ENCODE results near the gene BAIAP3. TPM values are rescaled to one million over a fixed set of nuclear protein-coding genes. Genes with fewer than 3 reads are reported as not detected.

Gene BAIAP3
- total and polyA plus RNA-seq, 2 of the 8 experiments (the other 6 are each of a cell fraction or from before 2014, with no cell fraction given) = 2.9 to 6.8 TPM

- Histone ChIP-seq H3K27me3 (replicated peaks in 1 of 4; ENCODE audit: control insufficient read depth in 3 of 4, extremely low read depth in 1 of 4, insufficient read depth in 3 of 4, low read length in 3 of 4) (no peaks in the 10 kb centered on the region; a peak in 1 of 7 replicates), H2BK20ac (ENCODE audit: low read length) (no peak overlapping the region), H2BK5ac (ENCODE audit: low read depth, low read length) (no peak overlapping the region), H3K36me3 (ENCODE audit: control insufficient read depth in 2 of 4, insufficient read depth in 4 of 4, low read length in 3 of 4) (peaks cover 0 to 3% (median 0%) of the 10 kb centered on the region in 4 experiments; a peak in 1 of 8 replicates), H4K8ac (ENCODE audit: extremely low read depth, insufficient read depth, low read length) (0 out of 2 replicates have a peak overlapping the region, but pooled peaks have one; percentile 14), H2BK12ac (ENCODE audit: low read depth, low read length) (no peak overlapping the region; the same call in 1 of the 2 replicates), H3K4me1 (replicated peaks in 1 of 4; ENCODE audit: control insufficient read depth in 3 of 4, insufficient read depth in 4 of 4, low read length in 3 of 4) (0 out of 7 replicates have a peak, but pooled peaks cover 0 to under 1% (median 0%) of the 10 kb centered on the region in 4 experiments), H2BK120ac (replicated peaks; ENCODE audit: low read depth, low read length) (no peak overlapping the region), H3K27ac (ENCODE audit: low read depth, low read length) (no peak overlapping the region), H4K5ac (ENCODE audit: insufficient read length, low read depth, low read length) (no peak overlapping the region), H3K23me2 (ENCODE audit: low read depth, low read length) (peaks cover 10% of the 10 kb centered on the region), H3K4me2 (ENCODE audit: insufficient read depth in 1 of 2, low read depth in 2 of 2, low read length in 2 of 2) (no peak overlapping the region), H3K9ac (replicated peaks in 1 of 4; ENCODE audit: extremely low read depth in 1 of 4, low read depth in 3 of 4, low read length in 3 of 4) (no peak overlapping the region), H3K9me3 (ENCODE audit: insufficient read depth in 2 of 2, low read depth in 1 of 2, low read length in 1 of 2) (no peaks in the 10 kb centered on the region), H3K18ac (ENCODE audit: extremely low read depth, low read length) (no peak overlapping the region), H3K79me1 (ENCODE audit: low read depth, low read length) (peaks cover 21% of the 10 kb centered on the region), H3K56ac (replicated peaks; ENCODE audit: insufficient read length, low read depth, low read length) (no peak overlapping the region), H3K4me3 (ENCODE audit: extremely low read depth in 1 of 4, insufficient read depth in 2 of 4, low read depth in 3 of 4, low read length in 4 of 4) (no peak overlapping the region), H3K14ac (ENCODE audit: insufficient read length) (no peak overlapping the region), H2AFZ (ENCODE audit: low read length) (no peak overlapping the region), H3K23ac (ENCODE audit: insufficient read length) (no peak overlapping the region), H3K4ac (replicated peaks; ENCODE audit: insufficient read length, low read depth, low read length) (no peak overlapping the region), H4K20me1 (replicated peaks in 1 of 2; ENCODE audit: control insufficient read depth in 1 of 2, insufficient read depth in 2 of 2, low read length in 2 of 2) (peaks cover 4 to 19% of the 10 kb centered on the region in 2 experiments), H3K79me2 (ENCODE audit: control insufficient read depth in 1 of 2, insufficient read depth in 2 of 2, low read length in 2 of 2) (peaks cover 0 to 46% of the 10 kb centered on the region in 2 experiments; a peak in 2 of 4 replicates), H2BK15ac (ENCODE audit: low read length) (no peak overlapping the region), H4K91ac (replicated peaks; ENCODE audit: insufficient read length, low read length) (no peak overlapping the region), H2AK5ac (ENCODE audit: low read depth, low read length) (no peak overlapping the region)
- no peak for DNase-seq (ENCODE audit: low read depth in 1 of 2, low spot score in 2 of 2)
- no peak for FAIRE-seq
- WGBS, 2 experiments (ENCODE audit: extremely low coverage in 1 of 2, insufficient coverage in 1 of 2, insufficient read length in 1 of 2, insufficient replicate concordance in 2 of 2, low coverage in 1 of 2, low lambda C conversion rate in 2 of 2, missing lambda C conversion rate in 1 of 2) = 93% methylated on average over 22 of the region's 33 CpGs; no CpG with 5 or more reads in 1 of the 2 experiments
- ChIA-PET CTCF (ENCODE audit: partially characterized antibody) (interaction anchor here (1.0 to 3.5 kb wide), 4 partner anchors 7 to 26 kb away, joined by 3 to 32 read pairs (median 4); no protein-coding TSS in a partner anchor), POLR2A (ENCODE audit: partially characterized antibody) (interaction anchor here (0.6 to 0.7 kb wide), 2 partner anchors 21 to 30 kb away, joined by 3 read pairs; no protein-coding TSS in a partner anchor)
- TF ChIP-seq KDM4A (IDR thresholded peaks at IDR 0.05; ENCODE audit: low read depth, low read length, severe bottlenecking) (no peak), CTCF (IDR thresholded peaks at IDR 0.05; ENCODE audit: control extremely low read depth in 1 of 3, insufficient read depth in 1 of 3, low read depth in 1 of 3, low read length in 3 of 3) (no peak), CTBP2 (IDR thresholded peaks at IDR 0.05; ENCODE audit: borderline replicate concordance, insufficient read depth, insufficient read length, low read length) (no peak), CEBPB (IDR thresholded peaks at IDR 0.05; ENCODE audit: low read depth, low read length) (no peak), RXRA (IDR thresholded peaks at IDR 0.05; ENCODE audit: insufficient read depth, low read depth, low read length) (no peak), NRF1 (IDR thresholded peaks at IDR 0.05; ENCODE audit: low read depth, low read length) (no peak), RBBP5 (IDR thresholded peaks at IDR 0.05; ENCODE audit: borderline replicate concordance, low read depth, low read length) (no peak), JUN (IDR thresholded peaks at IDR 0.05; ENCODE audit: low read depth, low read length) (no peak), JUND (IDR thresholded peaks at IDR 0.05; ENCODE audit: low read length) (no peak)
These were observed 22.8 kb downstream of the BAIAP3 start for GRCh38 chr16:1356061-1356900.
